HG02571 (cell line): ENCODE measurements around the gene PKLR.
"Not testable (repeated sequence)": the region's sequence is repeated elsewhere in the genome, so short reads cannot be mapped to it uniquely, and the experiment has no call there.

Experiments used
- ATAC-seq: cut with Tn5 transposase; IDR thresholded peaks from one replicate; pipeline ENCODE4 v1.9.1; 2021; ENCODE audit warnings: mild to moderate bottlenecking, moderate library complexity; ENCODE audit not compliant: unreplicated experiment

Gene PKLR

GRCh38 chr1:155301342-155301841, at the start of gene PKLR:
TSS of gene PKLR (minus strand) at chr1:155301438. CDS start at chr1:155301395, 43 bp downstream.
- ATAC-seq: no peak

GRCh38 chr1:155342842-155343241, 41.6 kb upstream of the PKLR start:
- no peak for ATAC-seq

- ATAC-seq: no peak
These were observed 38.4 kb upstream of the PKLR start for GRCh38 chr1:155339515-155340097.

- no peak for ATAC-seq
These were observed 33.7 kb upstream of the PKLR start for GRCh38 chr1:155334962-155335361.

GRCh38 chr1:155329980-155330598, 28.9 kb upstream of the PKLR start:
- no peak for ATAC-seq

- not testable (repeated sequence) for ATAC-seq
These were observed 27.6 kb upstream of the PKLR start for GRCh38 chr1:155328856-155329255.

- ATAC-seq: no peak
These were observed 26.7 kb upstream of the PKLR start for GRCh38 chr1:155327981-155328380.

- ATAC-seq: no peak
These were observed 25.4 kb upstream of the PKLR start for GRCh38 chr1:155326631-155327037.

- no peak for ATAC-seq
These were observed 24.8 kb upstream of the PKLR start for GRCh38 chr1:155326020-155326526.

- ATAC-seq: no peak
These were observed 24.3 kb upstream of the PKLR start for GRCh38 chr1:155325603-155325893.

- ATAC-seq: no peak
These were observed 23.7 kb upstream of the PKLR start for GRCh38 chr1:155324717-155325602.

GRCh38 chr1:155324037-155324716, 22.9 kb upstream of the PKLR start:
- ATAC-seq: peak; percentile 66

- ATAC-seq: peak; percentile 37
These were observed 22.4 kb upstream of the PKLR start for GRCh38 chr1:155323729-155324036.

- peak; percentile 44 for ATAC-seq
These were observed 21.9 kb upstream of the PKLR start for GRCh38 chr1:155322953-155323728.

- ATAC-seq: no peak
These were observed 21.3 kb upstream of the PKLR start for GRCh38 chr1:155322571-155322952.

GRCh38 chr1:155321639-155322503, 20.6 kb upstream of the PKLR start:
- ATAC-seq: no peak

- ATAC-seq: no peak
These were observed 19.7 kb upstream of the PKLR start, which contains the start of gene RUSC1 for GRCh38 chr1:155320661-155321617. TSS of gene RUSC1 (plus strand) at chr1:155320894. CDS start at chr1:155321774, 880 bp downstream.

GRCh38 chr1:155320252-155320651, 19.0 kb upstream of the PKLR start:
- ATAC-seq: no peak
